ENCODE results near the gene MRPS27. TPM values are rescaled to one million over a fixed set of nuclear protein-coding genes. Genes with fewer than 3 reads are reported as not detected.

Gene MRPS27
- total and polyA plus RNA-seq, 9 donors, result 33.4 to 108 (median 57.9) TPM

DNA sequence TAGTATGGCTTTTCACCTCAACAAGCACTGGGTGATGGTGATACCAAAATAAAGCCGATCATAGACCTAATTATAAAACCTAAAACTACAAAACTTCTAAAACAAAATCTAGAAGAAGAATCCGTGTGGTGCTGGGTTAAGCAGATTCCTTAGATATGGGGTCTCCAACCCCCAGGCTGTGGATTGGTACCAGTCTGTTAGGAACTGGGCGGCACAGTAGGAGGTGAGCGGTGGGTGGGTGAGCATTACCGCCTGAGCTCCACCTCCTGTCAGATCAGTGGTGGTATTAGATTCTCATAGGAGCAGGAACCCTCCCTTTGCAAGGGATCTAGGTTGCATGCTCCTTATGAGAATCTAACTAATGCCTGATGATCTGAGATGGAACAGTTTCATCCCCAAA is 33.2 kb downstream of the MRPS27 start:
- Histone ChIP-seq H3K36me3 (no peaks in the 10 kb centered on the region), H3K27ac (no peak overlapping the region), H3K9me3 (no peaks in the 10 kb centered on the region), H3K27me3 (no peaks in the 10 kb centered on the region), H3K4me1 (ENCODE audit: insufficient read depth) (peaks cover 5% of the 10 kb centered on the region), H3K4me3 (no peak overlapping the region)
- WGBS, 3 donors, result 96 to 97% (median 97%) methylated on average over 5 of the region's 5 CpGs
- no peak for TF ChIP-seq CTCF (IDR thresholded peaks at IDR 0.05)
- TF ChIP-seq EP300 (IDR thresholded peaks at IDR 0.05), result no peak
- intact Hi-C loops (cut with DNase I), result no loop called here
- DNase-seq, result no peak

DNA sequence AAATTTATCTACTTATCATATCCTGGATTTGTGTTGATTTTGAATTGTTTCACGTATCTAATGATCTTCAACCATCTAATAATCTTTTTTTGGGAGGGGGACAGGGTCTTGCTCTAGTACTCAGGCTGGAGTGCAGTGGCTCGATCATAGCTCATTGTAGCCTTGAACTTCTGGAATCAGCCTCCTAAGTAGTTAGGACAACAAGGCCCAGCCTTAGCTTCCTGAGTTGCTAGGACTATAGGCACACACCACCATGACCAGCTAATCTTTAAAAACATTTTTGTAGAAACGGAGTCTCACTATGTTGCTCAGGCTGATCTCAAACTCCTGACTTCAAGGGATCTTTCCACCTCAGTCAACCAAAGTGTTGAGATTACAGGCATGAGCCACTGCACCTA is 34.6 kb downstream of the MRPS27 start:
- TF ChIP-seq EP300 (IDR thresholded peaks at IDR 0.05) (no peak), CTCF (IDR thresholded peaks at IDR 0.05) (no peak), POLR2A (IDR thresholded peaks at IDR 0.05) (no peak)
- no peak overlapping the region for H3K27ac ChIP-seq
- H3K4me3 ChIP-seq, result no peak overlapping the region
- no peak for DNase-seq
- 65 to 94% (median 86%) methylated on average over 3 of the region's 3 CpGs for WGBS, 3 donors
- H3K4me1 ChIP-seq (ENCODE audit: insufficient read depth), result peaks cover 5% of the 10 kb centered on the region
- intact Hi-C loops (cut with DNase I), result no loop called here
- no peaks in the 10 kb centered on the region for H3K9me3 ChIP-seq
- no peaks in the 10 kb centered on the region for H3K36me3 ChIP-seq
- no peaks in the 10 kb centered on the region for H3K27me3 ChIP-seq

DNA sequence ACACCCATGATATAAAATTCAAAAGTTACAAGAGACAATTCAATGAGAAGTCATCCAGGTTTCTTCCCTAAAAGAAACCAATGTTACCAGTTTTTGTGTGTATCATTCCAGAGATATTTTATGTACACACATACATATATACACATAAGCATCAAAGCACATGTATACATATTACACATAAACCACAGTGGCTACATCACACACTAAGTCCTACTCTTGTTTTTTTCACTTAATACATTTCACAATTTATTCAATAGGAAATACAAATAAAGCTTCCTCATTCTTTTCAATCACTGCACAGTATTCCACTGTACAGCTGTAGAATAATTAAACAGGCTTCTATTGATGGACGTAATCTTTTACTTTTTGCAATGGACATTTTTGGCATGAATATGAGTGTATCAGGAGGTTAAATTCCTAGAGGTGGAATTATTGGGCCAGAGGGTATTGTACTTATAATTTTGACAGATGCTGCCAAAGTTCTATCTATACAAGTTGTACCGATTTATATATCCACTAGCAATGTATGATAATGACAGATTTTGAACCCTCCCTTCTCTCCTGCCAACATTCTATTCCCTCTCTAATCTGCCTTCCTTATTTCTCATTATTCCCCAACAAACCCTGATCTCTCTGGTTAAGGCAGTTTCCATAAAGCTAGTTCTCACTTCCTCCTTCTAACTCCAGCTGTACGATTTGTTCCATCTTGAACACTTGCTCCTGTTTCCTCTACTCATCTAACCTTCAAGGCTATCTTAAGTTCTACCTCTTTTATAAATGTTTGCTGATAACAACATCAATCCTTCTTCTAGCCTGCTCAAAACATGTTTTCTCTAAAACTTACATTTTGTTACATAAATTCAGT is 35.2 kb downstream of the MRPS27 start:
- WGBS, 3 donors, result 87 to 88% (median 87%) methylated on average over 3 of the region's 3 CpGs
- no peaks in the 10 kb centered on the region for H3K36me3 ChIP-seq
- H3K27me3 ChIP-seq, result no peaks in the 10 kb centered on the region
- no peak overlapping the region for H3K4me3 ChIP-seq
- no peak overlapping the region for H3K27ac ChIP-seq
- H3K4me1 ChIP-seq (ENCODE audit: insufficient read depth), result peaks cover 5% of the 10 kb centered on the region
- no peaks in the 10 kb centered on the region for H3K9me3 ChIP-seq
- intact Hi-C loops (cut with DNase I), result no loop called here
- no peak for DNase-seq
- no peak for TF ChIP-seq POLR2A (IDR thresholded peaks at IDR 0.05)
- TF ChIP-seq CTCF (IDR thresholded peaks at IDR 0.05), result no peak
- no peak for TF ChIP-seq EP300 (IDR thresholded peaks at IDR 0.05)

DNA sequence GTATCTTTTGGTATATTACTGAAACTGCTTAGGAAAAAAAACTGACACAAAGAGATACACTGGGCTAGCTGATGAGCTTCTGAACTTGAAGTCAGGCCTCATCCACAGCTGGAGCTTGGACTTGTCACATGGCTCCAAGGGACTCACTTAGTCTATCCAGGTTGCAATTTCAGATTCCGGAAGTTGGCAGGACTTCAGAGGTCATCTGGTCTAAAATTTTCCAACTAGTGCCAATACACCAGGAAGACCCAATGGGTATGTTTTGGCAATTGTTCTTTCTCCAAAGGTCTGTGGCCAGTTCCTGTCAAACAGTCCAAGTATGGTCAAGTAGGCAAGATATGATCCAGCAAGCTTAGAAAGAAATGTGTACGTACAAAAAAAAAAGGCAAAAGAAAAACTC is 36.7 kb downstream of the MRPS27 start:
- no peaks in the 10 kb centered on the region for H3K9me3 ChIP-seq
- no peak for TF ChIP-seq CTCF (IDR thresholded peaks at IDR 0.05)
- TF ChIP-seq EP300 (IDR thresholded peaks at IDR 0.05), result no peak
- no peak for TF ChIP-seq POLR2A (IDR thresholded peaks at IDR 0.05)
- H3K4me3 ChIP-seq, result no peak overlapping the region
- WGBS, 3 donors, result 68 to 73% (median 72%) methylated on average over 2 of the region's 2 CpGs
- intact Hi-C loops (cut with DNase I), result no loop called here
- H3K27me3 ChIP-seq, result no peaks in the 10 kb centered on the region
- H3K27ac ChIP-seq, result peak overlapping the region in 1 of 2 donors; percentile 67
- peaks cover 5% of the 10 kb centered on the region for H3K4me1 ChIP-seq (ENCODE audit: insufficient read depth)
- H3K36me3 ChIP-seq, result no peaks in the 10 kb centered on the region
- peak in 2 of 5 donors; percentile 12 to 24 for DNase-seq
